Activated CD4-positive, alpha-beta memory T cell treated with anti-CD3 and anti-CD28 coated beads, Interleukin-2, amount 10 ng/mL, durations not matched to agents 7 days and 5 days (primary cell): ENCODE measurements around the gene C2orf92. TPM values are rescaled to one million over a fixed set of nuclear protein-coding genes. Genes with fewer than 3 reads are reported as not detected.
A peak's percentile ranks its signal among the peaks of the same experiment; 100 is the strongest.

ENCODE experiments used
- CTCF ChIA-PET: fragments of 350-600 bp; sonication (Branson Sonifier 250); formaldehyde crosslinking; loops from one replicate; lab custom pipeline; 2021; ENCODE audit warnings: antibody characterized with exemption, inconsistent platforms; lab: Charles Lee
- POLR2A ChIA-PET: fragments of 350-600 bp; sonication (Branson Sonifier 250); formaldehyde crosslinking; loops from one replicate; lab custom pipeline; 2021; ENCODE audit warnings: antibody characterized with exemption; lab: Charles Lee
- DNase-seq: peaks from one replicate; pipeline ENCODE4 v3.0.0-alpha.2; 2020
- H3K27ac Mint-ChIP-seq: one replicate; pipeline ENCODE4 v1.8.0; 2021; ENCODE audit warnings: mild to moderate bottlenecking, mixed read lengths
- H3K27me3 Mint-ChIP-seq: one replicate; pipeline ENCODE4 v1.8.0; 2021; ENCODE audit warnings: mixed read lengths
- H3K36me3 Mint-ChIP-seq: one replicate; pipeline ENCODE4 v1.8.0; 2021; ENCODE audit warnings: low read depth, mixed read lengths
- H3K4me1 Mint-ChIP-seq: one replicate; pipeline ENCODE4 v1.8.0; 2021; ENCODE audit warnings: mixed read lengths
- H3K4me3 Mint-ChIP-seq: one replicate; pipeline ENCODE4 v1.8.0; 2021; ENCODE audit warnings: mild to moderate bottlenecking, mixed read lengths
- H3K9me3 Mint-ChIP-seq: one replicate; pipeline ENCODE4 v1.8.0; 2021; ENCODE audit warnings: mixed read lengths
- total RNA-seq, 2 experiments: library from RNA; stranded (reverse); gene quantifications; one replicate each; pipeline ENCODE4 v1.2.3, GENCODE V29; 2021

The C2orf92 gene
- total RNA-seq, 2 experiments from 2014 or later, result 9.8 to 12.4 TPM

GRCh38 chr2:97701186-97701585 is 31.7 kb downstream of the C2orf92 start:
- no peaks in the 10 kb centered on the region for H3K9me3 Mint-ChIP-seq
- POLR2A ChIA-PET, result no interaction called here
- no peak overlapping the region for H3K4me3 Mint-ChIP-seq

DNA sequence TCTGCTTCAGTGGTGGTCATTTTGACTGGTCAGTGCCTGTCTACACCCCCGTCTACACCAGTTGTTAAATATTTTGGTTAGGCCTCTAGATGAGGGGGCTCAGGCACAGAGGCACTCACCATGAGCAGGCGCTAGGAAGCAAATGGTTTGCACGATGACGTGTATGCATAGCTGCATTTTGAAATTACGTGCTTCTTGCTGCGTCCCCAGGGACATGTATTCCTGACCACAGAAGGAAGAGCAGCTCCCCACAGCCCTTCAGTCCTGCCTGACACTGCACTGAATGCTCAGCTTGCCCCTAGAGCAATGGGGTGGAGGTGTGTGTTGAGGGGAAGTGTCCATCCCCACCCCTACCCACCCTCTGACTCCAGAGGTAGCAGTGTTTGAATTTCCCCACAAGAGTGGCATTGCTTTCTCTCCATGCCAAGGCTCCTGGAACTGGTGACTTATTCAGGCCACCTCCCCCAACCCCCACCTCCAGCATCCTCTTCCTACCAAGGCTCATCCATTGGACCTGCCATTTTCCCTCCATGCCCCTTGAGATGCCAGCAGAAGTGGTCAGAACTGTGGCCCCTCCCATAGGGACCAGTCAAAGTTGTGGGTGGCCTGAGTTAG is 32.4 kb downstream of the C2orf92 start:
- no peak overlapping the region for H3K27ac Mint-ChIP-seq
- POLR2A ChIA-PET, result interaction anchor here (1.3 kb wide), 1 partner anchor 11 kb away, joined by 4 read pairs; the partner anchor contains the start of gene ZAP70
- H3K27me3 Mint-ChIP-seq, result peaks cover 2% of the 10 kb centered on the region

More at GRCh38 chr2:97701186-97701585, 31.7 kb downstream of the C2orf92 start:
- H3K36me3 Mint-ChIP-seq, result no peaks in the 10 kb centered on the region
- CTCF ChIA-PET, result interaction anchor here (1.6 to 6.7 kb wide), 4 partner anchors 49 to 684 kb away, joined by 10 to 122 read pairs (median 42); partner anchors contain the start of gene ANKRD36B
- H3K4me1 Mint-ChIP-seq, result peaks cover 10% of the 10 kb centered on the region
- DNase-seq, result peak; percentile 12
- peaks cover 2% of the 10 kb centered on the region for H3K27me3 Mint-ChIP-seq
- H3K27ac Mint-ChIP-seq, result no peak overlapping the region

GRCh38 chr2:97702731-97703470 is 33.4 kb downstream of the C2orf92 start:
- Mint-ChIP-seq H3K27ac (no peak overlapping the region), H3K9me3 (no peaks in the 10 kb centered on the region), H3K36me3 (no peaks in the 10 kb centered on the region), H3K4me1 (peaks cover 3% of the 10 kb centered on the region), H3K4me3 (no peak overlapping the region), H3K27me3 (peaks cover 2% of the 10 kb centered on the region)
- ChIA-PET CTCF (interaction anchor here (1.2 kb wide), 1 partner anchor 11 kb away, joined by 3 read pairs; no protein-coding TSS in a partner anchor), POLR2A (interaction anchor here (1.3 kb wide), 1 partner anchor 10 kb away, joined by 4 read pairs; the partner anchor contains the start of gene ZAP70)
- DNase-seq, result no peak

More for the DNA sequence above, 32.4 kb downstream of the C2orf92 start:
- Mint-ChIP-seq H3K36me3 (no peaks in the 10 kb centered on the region), H3K4me3 (no peak overlapping the region), H3K9me3 (no peaks in the 10 kb centered on the region), H3K4me1 (peaks cover 7% of the 10 kb centered on the region)
- CTCF ChIA-PET, result interaction anchor here (1.2 to 5.5 kb wide), 2 partner anchors 12 to 48 kb away, joined by 3 to 73 read pairs; no protein-coding TSS in a partner anchor
- peak; percentile 10 for DNase-seq

- Mint-ChIP-seq H3K27me3 (no peaks in the 10 kb centered on the region), H3K36me3 (no peaks in the 10 kb centered on the region), H3K4me3 (no peak overlapping the region), H3K4me1 (peaks cover 3% of the 10 kb centered on the region), H3K27ac (no peak overlapping the region), H3K9me3 (no peaks in the 10 kb centered on the region)
- ChIA-PET CTCF (no interaction called here), POLR2A (no interaction called here)
- no peak for DNase-seq
Measured at GRCh38 chr2:97703741-97704140, 34.2 kb downstream of the C2orf92 start.

GRCh38 chr2:97704989-97705388 is 35.5 kb downstream of the C2orf92 start:
- ChIA-PET CTCF (interaction anchor here (1.5 kb wide), 1 partner anchor 50 kb away, joined by 3 read pairs; no protein-coding TSS in a partner anchor), POLR2A (interaction anchor here (1.3 kb wide), 1 partner anchor 114 kb away, joined by 3 read pairs; no protein-coding TSS in a partner anchor)
- no peak overlapping the region for H3K27ac Mint-ChIP-seq
- H3K9me3 Mint-ChIP-seq, result no peaks in the 10 kb centered on the region
- H3K27me3 Mint-ChIP-seq, result no peaks in the 10 kb centered on the region
- peaks cover 6% of the 10 kb centered on the region for H3K4me1 Mint-ChIP-seq
- peaks cover under 1% of the 10 kb centered on the region for H3K36me3 Mint-ChIP-seq
- no peak for DNase-seq
- H3K4me3 Mint-ChIP-seq, result no peak overlapping the region

DNA sequence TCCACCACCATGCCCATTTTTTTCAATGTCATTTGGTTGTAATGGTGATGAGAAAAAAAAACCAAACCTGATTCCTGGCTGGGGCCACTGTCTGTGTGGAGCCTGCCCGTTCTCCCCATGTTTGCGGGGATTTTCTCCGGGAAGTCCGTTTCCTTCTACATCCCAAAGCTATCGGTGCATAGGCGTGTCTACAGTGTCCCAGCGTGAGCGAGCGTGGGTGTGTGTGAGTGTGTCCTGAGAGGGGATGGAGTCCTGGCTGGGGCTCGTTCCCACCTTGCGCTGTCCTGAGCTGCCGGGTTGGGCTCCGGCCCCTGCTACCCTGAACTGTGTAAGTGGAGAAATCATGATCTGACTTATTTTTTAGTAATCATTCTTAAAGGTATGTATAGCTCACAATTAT is 36.6 kb downstream of the C2orf92 start:
- H3K36me3 Mint-ChIP-seq, result peaks cover 2% of the 10 kb centered on the region
- H3K4me3 Mint-ChIP-seq, result no peak overlapping the region
- POLR2A ChIA-PET, result no interaction called here

GRCh38 chr2:97706708-97707345 is 37.3 kb downstream of the C2orf92 start:
- ChIA-PET CTCF (interaction anchor here (1.0 to 2.0 kb wide), 3 partner anchors 12 to 35 kb away, joined by 4 to 7 read pairs (median 4); no protein-coding TSS in a partner anchor), POLR2A (interaction anchor here (0.5 to 2.0 kb wide), 3 partner anchors 12 to 117 kb away, joined by 3 to 6 read pairs (median 3); partner anchors contain the start of gene ANKRD36B)
- H3K27ac Mint-ChIP-seq, result no peak overlapping the region
- H3K4me3 Mint-ChIP-seq, result no peak overlapping the region
- no peak for DNase-seq
- H3K27me3 Mint-ChIP-seq, result no peaks in the 10 kb centered on the region
- H3K4me1 Mint-ChIP-seq, result peaks cover 20% of the 10 kb centered on the region
- H3K9me3 Mint-ChIP-seq, result no peaks in the 10 kb centered on the region
- H3K36me3 Mint-ChIP-seq, result peaks cover 2% of the 10 kb centered on the region

More for the DNA sequence above, 36.6 kb downstream of the C2orf92 start:
- no peak for DNase-seq
- no peak overlapping the region for H3K27ac Mint-ChIP-seq
- no peaks in the 10 kb centered on the region for H3K27me3 Mint-ChIP-seq
- CTCF ChIA-PET, result interaction anchor here (1.0 to 1.5 kb wide), 3 partner anchors 12 to 49 kb away, joined by 3 to 4 read pairs (median 4); no protein-coding TSS in a partner anchor
- no peaks in the 10 kb centered on the region for H3K9me3 Mint-ChIP-seq
- peaks cover 13% of the 10 kb centered on the region for H3K4me1 Mint-ChIP-seq

GRCh38 chr2:97707362-97708047 is 38.0 kb downstream of the C2orf92 start:
- peaks cover 27% of the 10 kb centered on the region for H3K4me1 Mint-ChIP-seq
- POLR2A ChIA-PET, result interaction anchor here (0.5 to 2.0 kb wide), 4 partner anchors 11 to 118 kb away, joined by 3 to 10 read pairs (median 4); partner anchors contain the start of gene ANKRD36B
- DNase-seq, result no peak
- H3K36me3 Mint-ChIP-seq, result peaks cover 2% of the 10 kb centered on the region
- CTCF ChIA-PET, result interaction anchor here (2.0 to 8.8 kb wide), 4 partner anchors 9 to 43 kb away, joined by 7 to 96 read pairs (median 29); no protein-coding TSS in a partner anchor
- no peak overlapping the region for H3K4me3 Mint-ChIP-seq
- H3K27ac Mint-ChIP-seq, result no peak overlapping the region
- no peaks in the 10 kb centered on the region for H3K27me3 Mint-ChIP-seq
- no peaks in the 10 kb centered on the region for H3K9me3 Mint-ChIP-seq

- no peaks in the 10 kb centered on the region for H3K9me3 Mint-ChIP-seq
- ChIA-PET POLR2A (interaction anchor here (0.9 to 2.0 kb wide), 4 partner anchors 10 to 119 kb away, joined by 3 to 10 read pairs (median 4); partner anchors contain the start of gene ANKRD36B), CTCF (interaction anchor here (1.0 to 8.8 kb wide), 6 partner anchors 10 to 117 kb away, joined by 3 to 96 read pairs (median 10); no protein-coding TSS in a partner anchor)
- peaks cover 2% of the 10 kb centered on the region for H3K36me3 Mint-ChIP-seq
- H3K27ac Mint-ChIP-seq, result no peak overlapping the region
- H3K4me1 Mint-ChIP-seq, result peaks cover 32% of the 10 kb centered on the region
- H3K27me3 Mint-ChIP-seq, result no peaks in the 10 kb centered on the region
- DNase-seq, result no peak
- no peak overlapping the region for H3K4me3 Mint-ChIP-seq
Measured at GRCh38 chr2:97708048-97708380, 38.5 kb downstream of the C2orf92 start.

- DNase-seq, result no peak
- H3K27ac Mint-ChIP-seq, result no peak overlapping the region
- no peaks in the 10 kb centered on the region for H3K27me3 Mint-ChIP-seq
- ChIA-PET POLR2A (interaction anchor here (0.9 to 2.0 kb wide), 3 partner anchors 10 to 33 kb away, joined by 3 to 10 read pairs (median 6); no protein-coding TSS in a partner anchor), CTCF (interaction anchor here (1.0 to 8.8 kb wide), 10 partner anchors 10 to 118 kb away, joined by 3 to 96 read pairs (median 10); no protein-coding TSS in a partner anchor)
- peaks cover 6% of the 10 kb centered on the region for H3K36me3 Mint-ChIP-seq
- no peaks in the 10 kb centered on the region for H3K9me3 Mint-ChIP-seq
- no peak overlapping the region for H3K4me3 Mint-ChIP-seq
- H3K4me1 Mint-ChIP-seq, result peaks cover 37% of the 10 kb centered on the region
Measured at GRCh38 chr2:97708608-97709007, 39.1 kb downstream of the C2orf92 start.

GRCh38 chr2:97711394-97711711 is 41.8 kb downstream of the C2orf92 start:
- ChIA-PET POLR2A (interaction anchor here (5.0 kb wide), 1 partner anchor 16 kb away, joined by 27 read pairs; no protein-coding TSS in a partner anchor), CTCF (interaction anchor here (0.6 to 8.8 kb wide), 5 partner anchors 8 to 36 kb away, joined by 3 to 96 read pairs (median 29); no protein-coding TSS in a partner anchor)
- peak overlapping the region; percentile 72 for H3K27ac Mint-ChIP-seq
- DNase-seq, result no peak
- no peaks in the 10 kb centered on the region for H3K27me3 Mint-ChIP-seq
- no peaks in the 10 kb centered on the region for H3K9me3 Mint-ChIP-seq
- no peak overlapping the region for H3K4me3 Mint-ChIP-seq
- peaks cover 32% of the 10 kb centered on the region for H3K36me3 Mint-ChIP-seq
- peaks cover 54% of the 10 kb centered on the region for H3K4me1 Mint-ChIP-seq
